MM.1S (cell line): Measurements from ENCODE around the gene PTPRA.

Experiments used
- CTCF ChIP-seq: fragments of 300-600 bp; sonication (generic); IDR thresholded peaks from 2 replicates; pipeline ENCODE4 v1.5.1; 2016; ENCODE audit warnings: antibody characterized with exemption, low read length, mixed read lengths
- EZH2phosphoT487 ChIP-seq: fragments of 300-600 bp; sonication (generic); IDR thresholded peaks from 2 replicates; pipeline ENCODE4 v1.6.1; 2018; ENCODE audit warnings: antibody characterized with exemption, low read length

GRCh38 chr20:2981646-2982045, 108.4 kb downstream of the PTPRA start:
- TF ChIP-seq CTCF (no peak), EZH2phosphoT487 (no peak)
